Measurements from ENCODE around the gene PRKCA.

PRKCA gene

GRCh38 chr17:66466106-66466820 is 163.8 kb downstream of the PRKCA start:
- Histone ChIP-seq H3K36me3 (replicated peaks) (no peaks in the 10 kb centered on the region), H3K27ac (peak overlapping the region; percentile 85), H3K27me3 (replicated peaks) (no peaks in the 10 kb centered on the region), H3K4me3 (ENCODE audit: low read depth, low read length) (no peak overlapping the region)
- in situ Hi-C loops (cut with HindIII; ENCODE audit: low pct_ligation_motif_present, low sequenced_read_pairs) = no loop called here
- DNase-seq = no peak
- no peak for TF ChIP-seq CTCF (IDR thresholded peaks at IDR 0.05; ENCODE audit: low read depth, low read length, missing control alignments)

GRCh38 chr17:66466840-66467367 is 164.5 kb downstream of the PRKCA start:
- H3K4me3 ChIP-seq (ENCODE audit: low read depth, low read length) = peak overlapping the region; percentile 4
- no peak for TF ChIP-seq CTCF (IDR thresholded peaks at IDR 0.05; ENCODE audit: low read depth, low read length, missing control alignments)
- in situ Hi-C loops (cut with HindIII; ENCODE audit: low pct_ligation_motif_present, low sequenced_read_pairs) = no loop called here
- H3K36me3 ChIP-seq (replicated peaks) = no peaks in the 10 kb centered on the region
- H3K27me3 ChIP-seq (replicated peaks) = no peaks in the 10 kb centered on the region
- peak overlapping the region; percentile 85 for H3K27ac ChIP-seq
- DNase-seq = peak; percentile 99

GRCh38 chr17:66467766-66468165 is 165.4 kb downstream of the PRKCA start:
- Histone ChIP-seq H3K4me3 (ENCODE audit: low read depth, low read length) (no peak overlapping the region), H3K27ac (peak overlapping the region; percentile 85), H3K27me3 (replicated peaks) (no peaks in the 10 kb centered on the region), H3K36me3 (replicated peaks) (no peaks in the 10 kb centered on the region)
- DNase-seq = no peak
- in situ Hi-C loops (cut with HindIII; ENCODE audit: low pct_ligation_motif_present, low sequenced_read_pairs) = no loop called here
- TF ChIP-seq CTCF (IDR thresholded peaks at IDR 0.05; ENCODE audit: low read depth, low read length, missing control alignments) = no peak

GRCh38 chr17:66468241-66469087 is 166.1 kb downstream of the PRKCA start:
- no peak for DNase-seq
- Histone ChIP-seq H3K4me3 (ENCODE audit: low read depth, low read length) (no peak overlapping the region), H3K27ac (peak overlapping the region; percentile 85), H3K27me3 (replicated peaks) (no peaks in the 10 kb centered on the region), H3K36me3 (replicated peaks) (no peaks in the 10 kb centered on the region)
- in situ Hi-C loops (cut with HindIII; ENCODE audit: low pct_ligation_motif_present, low sequenced_read_pairs) = no loop called here
- no peak for TF ChIP-seq CTCF (IDR thresholded peaks at IDR 0.05; ENCODE audit: low read depth, low read length, missing control alignments)

DNA sequence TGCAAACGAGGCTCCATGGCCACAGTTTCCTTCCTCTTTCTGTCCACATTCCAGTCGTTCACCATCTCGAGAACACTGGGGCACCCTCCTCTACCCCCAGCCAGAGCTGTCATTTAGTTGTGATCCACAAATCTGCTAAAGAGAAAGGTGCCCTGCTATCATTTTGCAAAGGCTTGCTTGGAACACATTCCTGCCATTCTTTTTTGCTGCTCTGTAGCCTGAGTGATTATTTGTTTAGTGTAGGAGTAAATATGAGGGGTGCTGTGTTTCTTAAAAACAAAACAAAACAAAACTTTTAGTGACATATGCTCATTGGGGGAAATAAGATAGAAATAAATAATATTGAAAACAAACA is 166.7 kb downstream of the PRKCA start:
- in situ Hi-C loops (cut with HindIII; ENCODE audit: low pct_ligation_motif_present, low sequenced_read_pairs) = no loop called here
- TF ChIP-seq CTCF (IDR thresholded peaks at IDR 0.05; ENCODE audit: low read depth, low read length, missing control alignments) = no peak
- Histone ChIP-seq H3K27ac (peak overlapping the region; percentile 85), H3K36me3 (replicated peaks) (no peaks in the 10 kb centered on the region), H3K4me3 (ENCODE audit: low read depth, low read length) (no peak overlapping the region), H3K27me3 (replicated peaks) (no peaks in the 10 kb centered on the region)
- DNase-seq = no peak

All from brain microvascular endothelial cell (primary cell).